Measurements from ENCODE around the gene PRIMPOL.

- no peak for TF ChIP-seq CTCF (IDR thresholded peaks at IDR 0.05; ENCODE audit: borderline replicate concordance, extremely low read depth, low read length, poor library complexity, severe bottlenecking)
- no peak for TF ChIP-seq EZH2 (IDR thresholded peaks at IDR 0.05; ENCODE audit: borderline replicate concordance, low read depth, low read length, severe bottlenecking)
These were observed 37.5 kb upstream of the PRIMPOL start for GRCh38 chr4:184612074-184612473.
